ENCODE measurements around the gene UBXN11.
A peak's percentile ranks its signal among the peaks of the same experiment; 100 is the strongest.

The UBXN11 gene

GRCh38 chr1:26285366-26286063 lies 20.9 kb downstream of the UBXN11 start:
- peak; percentile 63 for DNase-seq (ENCODE audit: low spot score)
- peak; percentile 43 for TF ChIP-seq CTCF (IDR thresholded peaks at IDR 0.05; ENCODE audit: borderline replicate concordance, control extremely low read depth, extremely low read depth, insufficient read depth, missing control alignments)
- in situ Hi-C loops (cut with MboI; ENCODE audit: low sequenced_read_pairs, unreplicated experiment) = no loop called here

- in situ Hi-C loops (cut with MboI; ENCODE audit: low sequenced_read_pairs, unreplicated experiment) = loop anchor here (5.0 kb wide), 1 partner anchor 38 kb away; no protein-coding TSS in a partner anchor
- TF ChIP-seq CTCF (IDR thresholded peaks at IDR 0.05; ENCODE audit: borderline replicate concordance, control extremely low read depth, extremely low read depth, insufficient read depth, missing control alignments) = peak; percentile 90
- peak; percentile 85 for DNase-seq (ENCODE audit: low spot score)
Measured at GRCh38 chr1:26284597-26285347, 21.7 kb downstream of the UBXN11 start.

- in situ Hi-C loops (cut with MboI; ENCODE audit: low sequenced_read_pairs, unreplicated experiment) = loop anchor here (5.0 kb wide), 1 partner anchor 38 kb away; no protein-coding TSS in a partner anchor
- peak; percentile 12 for DNase-seq (ENCODE audit: low spot score)
- TF ChIP-seq CTCF (IDR thresholded peaks at IDR 0.05; ENCODE audit: borderline replicate concordance, control extremely low read depth, extremely low read depth, insufficient read depth, missing control alignments) = no peak
Measured at GRCh38 chr1:26283871-26284596, 22.4 kb downstream of the UBXN11 start.

GRCh38 chr1:26283279-26283853 lies 23.1 kb downstream of the UBXN11 start:
- in situ Hi-C loops (cut with MboI; ENCODE audit: low sequenced_read_pairs, unreplicated experiment) = loop anchor here (5.0 kb wide), 1 partner anchor 39 kb away; no protein-coding TSS in a partner anchor
- no peak for TF ChIP-seq CTCF (IDR thresholded peaks at IDR 0.05; ENCODE audit: borderline replicate concordance, control extremely low read depth, extremely low read depth, insufficient read depth, missing control alignments)
- no peak for DNase-seq (ENCODE audit: low spot score)

- in situ Hi-C loops (cut with MboI; ENCODE audit: low sequenced_read_pairs, unreplicated experiment) = loop anchor here (5.0 kb wide), 1 partner anchor 40 kb away; no protein-coding TSS in a partner anchor
- no peak for TF ChIP-seq CTCF (IDR thresholded peaks at IDR 0.05; ENCODE audit: borderline replicate concordance, control extremely low read depth, extremely low read depth, insufficient read depth, missing control alignments)
Measured at GRCh38 chr1:26282401-26282918, 24.0 kb downstream of the UBXN11 start.

GRCh38 chr1:26281971-26282370 lies 24.5 kb downstream of the UBXN11 start:
- no peak for DNase-seq (ENCODE audit: low spot score)
- in situ Hi-C loops (cut with MboI; ENCODE audit: low sequenced_read_pairs, unreplicated experiment) = loop anchor here (5.0 kb wide), 1 partner anchor 40 kb away; no protein-coding TSS in a partner anchor
- no peak for TF ChIP-seq CTCF (IDR thresholded peaks at IDR 0.05; ENCODE audit: borderline replicate concordance, control extremely low read depth, extremely low read depth, insufficient read depth, missing control alignments)

More at GRCh38 chr1:26282401-26282918, 24.0 kb downstream of the UBXN11 start:
- DNase-seq (ENCODE audit: low spot score) = no peak
